Testis (tissue), 3 donors: ENCODE data around the gene PAK3. TPM values are rescaled to one million over a fixed set of nuclear protein-coding genes. Genes with fewer than 3 reads are reported as not detected.
A peak's percentile ranks its signal among the peaks of the same experiment; 100 is the strongest.

Experiments used
- DNase-seq: peaks from one replicate; pipeline ENCODE4 v3.0.0-alpha.2; 2019
- H3K27ac ChIP-seq, 2 donors: fragments of 200-600 bp; sonication (generic); one replicate each; pipeline ENCODE4 v1.5.1; 2019
- H3K27me3 ChIP-seq: fragments of 200-600 bp; sonication (generic); one replicate; pipeline ENCODE4 v1.5.1; 2019
- H3K36me3 ChIP-seq: fragments of 200-600 bp; sonication (generic); one replicate; pipeline ENCODE4 v1.5.1; 2017; ENCODE audit warnings: low read depth; ENCODE audit errors: missing control alignments
- H3K4me1 ChIP-seq: fragments of 200-600 bp; sonication (generic); one replicate; pipeline ENCODE4 v1.5.1; 2019
- H3K4me3 ChIP-seq, 2 donors: fragments of 200-600 bp; sonication (generic); one replicate each; pipeline ENCODE4 v1.5.1; 2017 to 2019
- H3K9me3 ChIP-seq: fragments of 200-600 bp; sonication (generic); one replicate; pipeline ENCODE4 v1.5.1; 2017
- CTCF ChIP-seq, 3 experiments: fragments of 450-650 bp in 2 of 3; fragments of 200-600 bp in 1 of 3; sonication (generic) in 1 of 3; IDR thresholded peaks; one replicate each; pipeline ENCODE4 v1.5.1; 2016 to 2019; ENCODE audit warnings: antibody characterized with exemption in 3 of 3, mild to moderate bottlenecking in 2 of 3, moderate library complexity in 1 of 3
- POLR2A ChIP-seq: fragments of 450-650 bp; IDR thresholded peaks from one replicate; pipeline ENCODE4 v1.6.1; 2017; ENCODE audit warnings: antibody characterized with exemption, mild to moderate bottlenecking, moderate library complexity
- WGBS, 2 donors: methylation state at CpG; one replicate each; pipeline ENCODE4 v1.1.5; 2018; 5-methylcytosine and 5-hydroxymethylcytosine counted together
- intact Hi-C: fragments of 100-400 bp; cut with DNase I; formaldehyde crosslinking; loops from one replicate; pipeline ENCODE4 v1.15.1; 2023; ENCODE audit warnings: low total_unique reads
- polyA plus RNA-seq: library from polyadenylated mRNA; stranded (reverse); fragments of 350-450 nt; fragmentation: Illumina TruSeq; extraction: RNeasy Lipid Tissue Mini Kit (QIAGEN cat#74804); gene quantifications from one replicate; pipeline ENCODE4 v1.2.3, GENCODE V29; 2014; ENCODE audit warnings: low read depth, low replicate concordance; ENCODE audit not compliant: insufficient read depth
- total RNA-seq, 2 donors: library from RNA; depleted of rRNA; stranded (reverse); fragments of >200 nt; gene quantifications; one replicate each; pipeline ENCODE4 v1.2.3, GENCODE V29; 2016

The PAK3 gene
- total and polyA plus RNA-seq, 3 donors from 2014 or later = 4.6 to 14.1 (median 10.7) TPM

- H3K27ac ChIP-seq = no peak overlapping the region
- no peak for DNase-seq
- no peaks in the 10 kb centered on the region for H3K4me1 ChIP-seq
- H3K9me3 ChIP-seq = no peaks in the 10 kb centered on the region
- intact Hi-C loops = no loop called here
- H3K27me3 ChIP-seq = no peaks in the 10 kb centered on the region
- TF ChIP-seq CTCF (IDR thresholded peaks at IDR 0.05) (peak in 2 of 3 experiments; percentile 5 to 15), POLR2A (no peak)
- H3K4me3 ChIP-seq = no peak overlapping the region
- WGBS, 2 donors = 32 to 62% methylated on average over 4 to 5 of the region's 5 CpGs
- no peaks in the 10 kb centered on the region for H3K36me3 ChIP-seq
Measured at GRCh38 chrX:111100191-111100590, 4.2 kb downstream of the PAK3 start.

GRCh38 chrX:111101580-111101979, 5.6 kb downstream of the PAK3 start:
- no peak for TF ChIP-seq POLR2A
- TF ChIP-seq CTCF (IDR thresholded peaks at IDR 0.05) = no peak
- H3K36me3 ChIP-seq = no peaks in the 10 kb centered on the region
- H3K4me1 ChIP-seq = no peaks in the 10 kb centered on the region
- no peaks in the 10 kb centered on the region for H3K27me3 ChIP-seq
- WGBS, 2 donors = 58% methylated on average over 2 of the region's 2 CpGs; no CpG with 5 or more reads in 1 of the 2 donors
- DNase-seq = no peak
- no peak overlapping the region for H3K27ac ChIP-seq
- no peaks in the 10 kb centered on the region for H3K9me3 ChIP-seq
- H3K4me3 ChIP-seq = no peak overlapping the region
- intact Hi-C loops = no loop called here

GRCh38 chrX:111102636-111103035, 6.6 kb downstream of the PAK3 start:
- H3K4me1 ChIP-seq = no peaks in the 10 kb centered on the region
- TF ChIP-seq CTCF (IDR thresholded peaks at IDR 0.05) (no peak), POLR2A (no peak)
- H3K36me3 ChIP-seq = no peaks in the 10 kb centered on the region
- H3K9me3 ChIP-seq = no peaks in the 10 kb centered on the region
- DNase-seq = no peak
- intact Hi-C loops = no loop called here
- 35 to 50% methylated on average over 1 of the region's 1 CpG for WGBS, 2 donors
- H3K4me3 ChIP-seq = no peak overlapping the region
- H3K27me3 ChIP-seq = no peaks in the 10 kb centered on the region
- H3K27ac ChIP-seq = no peak overlapping the region

- Histone ChIP-seq H3K4me3 (no peak overlapping the region), H3K27ac (no peak overlapping the region), H3K27me3 (no peaks in the 10 kb centered on the region), H3K9me3 (no peaks in the 10 kb centered on the region), H3K4me1 (no peaks in the 10 kb centered on the region), H3K36me3 (no peaks in the 10 kb centered on the region)
- 47 to 56% methylated on average over 3 to 6 of the region's 6 CpGs for WGBS, 2 donors
- intact Hi-C loops = no loop called here
- no peak for TF ChIP-seq CTCF (IDR thresholded peaks at IDR 0.05)
- TF ChIP-seq POLR2A = no peak
- peak; percentile 62 for DNase-seq
Measured at GRCh38 chrX:111103246-111103645, 7.3 kb downstream of the PAK3 start.

- H3K36me3 ChIP-seq = no peaks in the 10 kb centered on the region
- no peak overlapping the region for H3K27ac ChIP-seq
- 86 to 93% methylated on average over 6 of the region's 6 CpGs for WGBS, 2 donors
- intact Hi-C loops = no loop called here
- H3K4me1 ChIP-seq = no peaks in the 10 kb centered on the region
- DNase-seq = no peak
- no peak for TF ChIP-seq POLR2A
- TF ChIP-seq CTCF (IDR thresholded peaks at IDR 0.05) = no peak
- H3K27me3 ChIP-seq = no peaks in the 10 kb centered on the region
- H3K4me3 ChIP-seq = no peak overlapping the region
- no peaks in the 10 kb centered on the region for H3K9me3 ChIP-seq
Measured at GRCh38 chrX:111110098-111110775, 14.2 kb downstream of the PAK3 start.
